Peyer's patch (tissue), 4 donors: ENCODE results near the gene PRICKLE1. TPM values are rescaled to one million over a fixed set of nuclear protein-coding genes. Genes with fewer than 3 reads are reported as not detected.

Source experiments
- DNase-seq, 3 donors: peaks; one replicate each; pipeline ENCODE4 v3.0.0-alpha.2; 2017 to 2019
- H3K27ac ChIP-seq, 4 donors: fragments of 200-600 bp; sonication (generic); one replicate each; pipeline ENCODE4 v1.5.1; 2016 to 2019
- H3K27me3 ChIP-seq, 2 donors: fragments of 200-600 bp; sonication (generic); one replicate each; pipeline ENCODE4 v1.5.1; 2019
- H3K36me3 ChIP-seq, 3 donors: fragments of 200-600 bp; sonication (generic); one replicate each; pipeline ENCODE4 v1.5.1; 2016 to 2019
- H3K4me1 ChIP-seq, 4 donors: fragments of 200-600 bp; sonication (generic); one replicate each; pipeline ENCODE4 v1.5.1; 2016 to 2019
- H3K4me3 ChIP-seq, 4 donors: fragments of 200-600 bp; sonication (generic); 1 replicate in 3 of 4; 2 replicates in 1 of 4; pipeline ENCODE4 v1.5.1; 2016 to 2019; ENCODE audit warnings: mild to moderate bottlenecking in 1 of 4
- H3K9me3 ChIP-seq, 4 donors: fragments of 200-600 bp; sonication (generic); one replicate each; pipeline ENCODE4 v1.5.1; 2016 to 2019; ENCODE audit warnings: mild to moderate bottlenecking in 1 of 4
- CTCF ChIP-seq, 6 experiments: fragments of 450-650 bp in 4 of 6; fragments of 200-600 bp in 2 of 6; sonication (generic) in 1 of 6; IDR thresholded peaks; one replicate each; pipeline ENCODE4 v1.5.1; 2017 to 2019; ENCODE audit warnings: antibody characterized with exemption in 6 of 6, mild to moderate bottlenecking in 3 of 6, moderate library complexity in 1 of 6
- POLR2A ChIP-seq, 2 donors: fragments of 450-650 bp; IDR thresholded peaks; one replicate each; pipeline ENCODE4 v1.5.1; 2017; ENCODE audit warnings: antibody characterized with exemption in 2 of 2, mild to moderate bottlenecking in 2 of 2, moderate library complexity in 2 of 2
- total RNA-seq, 4 donors: library from RNA; depleted of rRNA; stranded (reverse); fragments of >200 nt; gene quantifications; one replicate each; pipeline ENCODE4 v1.1.0, GENCODE V29; 2016

PRICKLE1 gene
- total RNA-seq, 4 donors from 2014 or later, result 0.53 to 12.6 (median 6.3) TPM

GRCh38 chr12:42426746-42427145 lies 162.8 kb downstream of the PRICKLE1 start:
- H3K36me3 ChIP-seq, result no peaks in the 10 kb centered on the region
- H3K9me3 ChIP-seq, result no peaks in the 10 kb centered on the region
- no peaks in the 10 kb centered on the region for H3K27me3 ChIP-seq
- no peak overlapping the region for H3K4me3 ChIP-seq
- DNase-seq, result no peak
- H3K4me1 ChIP-seq, result no peaks in the 10 kb centered on the region
- H3K27ac ChIP-seq, result no peak overlapping the region
- TF ChIP-seq CTCF (IDR thresholded peaks at IDR 0.05) (no peak), POLR2A (IDR thresholded peaks at IDR 0.05) (no peak)

GRCh38 chr12:42422785-42423184 lies 166.8 kb downstream of the PRICKLE1 start:
- Histone ChIP-seq H3K4me1 (no peaks in the 10 kb centered on the region), H3K9me3 (no peaks in the 10 kb centered on the region), H3K36me3 (no peaks in the 10 kb centered on the region), H3K27ac (no peak overlapping the region), H3K27me3 (no peaks in the 10 kb centered on the region), H3K4me3 (no peak overlapping the region)
- no peak for TF ChIP-seq POLR2A (IDR thresholded peaks at IDR 0.05)
- no peak for TF ChIP-seq CTCF (IDR thresholded peaks at IDR 0.05)
- DNase-seq, result no peak

GRCh38 chr12:42421844-42422779 lies 167.4 kb downstream of the PRICKLE1 start:
- no peak for DNase-seq
- H3K36me3 ChIP-seq, result no peaks in the 10 kb centered on the region
- no peak overlapping the region for H3K27ac ChIP-seq
- H3K27me3 ChIP-seq, result no peaks in the 10 kb centered on the region
- no peaks in the 10 kb centered on the region for H3K9me3 ChIP-seq
- no peak overlapping the region for H3K4me3 ChIP-seq
- no peak for TF ChIP-seq POLR2A (IDR thresholded peaks at IDR 0.05)
- TF ChIP-seq CTCF (IDR thresholded peaks at IDR 0.05), result no peak
- H3K4me1 ChIP-seq, result no peaks in the 10 kb centered on the region

GRCh38 chr12:42420395-42420794 lies 169.2 kb downstream of the PRICKLE1 start:
- no peaks in the 10 kb centered on the region for H3K36me3 ChIP-seq
- H3K4me3 ChIP-seq, result no peak overlapping the region
- TF ChIP-seq CTCF (IDR thresholded peaks at IDR 0.05) (no peak), POLR2A (IDR thresholded peaks at IDR 0.05) (no peak)
- DNase-seq, result no peak
- no peaks in the 10 kb centered on the region for H3K9me3 ChIP-seq
- no peak overlapping the region for H3K27ac ChIP-seq
- H3K4me1 ChIP-seq, result no peaks in the 10 kb centered on the region
- no peaks in the 10 kb centered on the region for H3K27me3 ChIP-seq

GRCh38 chr12:42410340-42410739 lies 179.2 kb downstream of the PRICKLE1 start:
- H3K9me3 ChIP-seq, result no peaks in the 10 kb centered on the region
- no peaks in the 10 kb centered on the region for H3K4me1 ChIP-seq
- no peak for TF ChIP-seq POLR2A (IDR thresholded peaks at IDR 0.05)
- TF ChIP-seq CTCF (IDR thresholded peaks at IDR 0.05), result no peak
- no peak overlapping the region for H3K4me3 ChIP-seq
- DNase-seq, result no peak
- H3K36me3 ChIP-seq, result peaks cover 0 to 5% (median 0%) of the 10 kb centered on the region in 3 donors
- no peaks in the 10 kb centered on the region for H3K27me3 ChIP-seq
- no peak overlapping the region for H3K27ac ChIP-seq
